ENCODE measurements around the gene XPC.
"Not testable (repeated sequence)": the region's sequence is repeated elsewhere in the genome, so short reads cannot be mapped to it uniquely, and the experiment has no call there.

XPC gene

GRCh38 chr3:14117468-14118399 is 60.7 kb downstream of the XPC start:
- DNase-seq, result no peak

- DNase-seq, result no peak
Observed at GRCh38 chr3:14113965-14114635, 64.3 kb downstream of the XPC start.

- DNase-seq, result no peak
Observed at GRCh38 chr3:14110699-14111098, 67.7 kb downstream of the XPC start.

- not testable (repeated sequence) for DNase-seq
Observed at GRCh38 chr3:14109821-14110220, 68.6 kb downstream of the XPC start.

GRCh38 chr3:14097616-14098391 is 80.6 kb downstream of the XPC start:
- DNase-seq, result no peak

GRCh38 chr3:14096742-14097141 is 81.7 kb downstream of the XPC start:
- no peak for DNase-seq
